Measurements from ENCODE around the gene NET1. TPM values are rescaled to one million over a fixed set of nuclear protein-coding genes. Genes with fewer than 3 reads are reported as not detected.

NET1 gene
- polyA plus RNA-seq, 1 of the 3 experiments (the other 2 are of a cell fraction) = 4.7 TPM

GRCh38 chr10:5449227-5449626, 36.9 kb downstream of the NET1 start:
- no peaks in the 10 kb centered on the region for H4K20me1 ChIP-seq (ENCODE audit: insufficient read depth)
- POLR2A ChIA-PET = no interaction called here
- CTCF ChIA-PET = no interaction called here
- no peaks in the 10 kb centered on the region for H3K9me2 ChIP-seq
- H3K4me1 ChIP-seq (ENCODE audit: control insufficient read depth in 1 of 2, insufficient read depth in 2 of 2, low read depth in 1 of 2, low read length in 1 of 2) = peaks cover 2 to 23% of the 10 kb centered on the region in 2 experiments; a peak in 3 of 4 replicates
- H3F3A ChIP-seq (replicated peaks; ENCODE audit: insufficient read depth) = no peaks in the 10 kb centered on the region
- DNase-seq = no peak
- H3K27ac ChIP-seq (ENCODE audit: low read depth in 2 of 2, low read length in 1 of 2) = no peak overlapping the region
- H2AFZ ChIP-seq (ENCODE audit: low read depth) = no peak overlapping the region
- H3K4me2 ChIP-seq = no peak overlapping the region
- H3K79me2 ChIP-seq (ENCODE audit: insufficient read depth) = peaks cover 12% of the 10 kb centered on the region; the same call in 1 of the 2 replicates
- no peak overlapping the region for H3K4me3 ChIP-seq (ENCODE audit: low read depth in 2 of 2, low read length in 1 of 2)
- H3K27me3 ChIP-seq (ENCODE audit: insufficient read depth) = no peaks in the 10 kb centered on the region
- WGBS (ENCODE audit: low lambda C conversion rate) = 85% methylated on average over 2 of the region's 2 CpGs
- H3K36me3 ChIP-seq (replicated peaks in 1 of 2; ENCODE audit: control insufficient read depth in 1 of 2, insufficient read depth in 2 of 2, low read length in 1 of 2) = peaks cover 6 to 20% of the 10 kb centered on the region in 2 experiments
- TF ChIP-seq EZH2phosphoT487 (IDR thresholded peaks at IDR 0.05; ENCODE audit: borderline replicate concordance, low read depth) (no peak), EP300 (IDR thresholded peaks at IDR 0.05; ENCODE audit: borderline replicate concordance in 1 of 2, low read depth in 1 of 2, low read length in 1 of 2) (no peak), MEF2A (IDR thresholded peaks at IDR 0.05; ENCODE audit: borderline replicate concordance, low read depth) (no peak), POLR2AphosphoS5 (IDR thresholded peaks at IDR 0.05; ENCODE audit: low read depth, low read length) (no peak), TAF1 (IDR thresholded peaks at IDR 0.05; ENCODE audit: borderline replicate concordance, low read depth, low read length) (no peak), RXRA (IDR thresholded peaks at IDR 0.05; ENCODE audit: borderline replicate concordance, low read depth) (no peak), TEAD4 (IDR thresholded peaks at IDR 0.05; ENCODE audit: borderline replicate concordance, insufficient read depth) (no peak), RCOR1 (IDR thresholded peaks at IDR 0.05; ENCODE audit: low read length) (no peak), JUND (IDR thresholded peaks at IDR 0.05) (no peak), SIN3A (IDR thresholded peaks at IDR 0.05; ENCODE audit: borderline replicate concordance, low read depth, low read length) (no peak), GATA2 (CRISPR knock-in tag; IDR thresholded peaks at IDR 0.05) (no peak), RFX5 (IDR thresholded peaks at IDR 0.05; ENCODE audit: low read length) (no peak), YY1 (IDR thresholded peaks at IDR 0.05; ENCODE audit: low read depth) (no peak), SMC3 (IDR thresholded peaks at IDR 0.05; ENCODE audit: low read depth, low read length) (no peak), REST (IDR thresholded peaks at IDR 0.05; ENCODE audit: low read depth, low read length) (no peak), MAX (IDR thresholded peaks at IDR 0.05; ENCODE audit: low read depth) (no peak)
- no peak overlapping the region for H3K9ac ChIP-seq
- H3K9me3 ChIP-seq = no peaks in the 10 kb centered on the region
